ENCODE data around the gene DHRS2.

Gene DHRS2

GRCh38 chr14:23623962-23624361 lies 12.2 kb upstream of the DHRS2 start:
- Histone ChIP-seq H3K9me3 (ENCODE audit: control insufficient read depth, low read length) (peaks cover 29% of the 10 kb centered on the region), H3K36me3 (ENCODE audit: control insufficient read depth, insufficient read depth, low read length) (no peaks in the 10 kb centered on the region), H3K4me1 (ENCODE audit: control insufficient read depth, insufficient read depth, low read length, poor library complexity, severe bottlenecking) (no peaks in the 10 kb centered on the region), H3K27ac (ENCODE audit: low read depth, low read length, severe bottlenecking) (no peak overlapping the region), H3K4me3 (ENCODE audit: extremely low read depth, insufficient read depth, low read length, poor library complexity, severe bottlenecking) (no peak overlapping the region)

GRCh38 chr14:23624830-23625404 lies 11.2 kb upstream of the DHRS2 start:
- H3K4me1 ChIP-seq (ENCODE audit: control insufficient read depth, insufficient read depth, low read length, poor library complexity, severe bottlenecking), result no peaks in the 10 kb centered on the region
- no peak overlapping the region for H3K27ac ChIP-seq (ENCODE audit: low read depth, low read length, severe bottlenecking)
- H3K4me3 ChIP-seq (ENCODE audit: extremely low read depth, insufficient read depth, low read length, poor library complexity, severe bottlenecking), result no peak overlapping the region
- H3K9me3 ChIP-seq (ENCODE audit: control insufficient read depth, low read length), result peaks cover 29% of the 10 kb centered on the region
- no peaks in the 10 kb centered on the region for H3K36me3 ChIP-seq (ENCODE audit: control insufficient read depth, insufficient read depth, low read length)
- 85 to 92% methylated on average over 1 to 3 of the region's 3 CpGs for WGBS, 2 experiments (ENCODE audit: insufficient coverage in 2 of 2)

GRCh38 chr14:23626946-23627345 lies 9.2 kb upstream of the DHRS2 start:
- no peak overlapping the region for H3K27ac ChIP-seq (ENCODE audit: low read depth, low read length, severe bottlenecking)
- H3K9me3 ChIP-seq (ENCODE audit: control insufficient read depth, low read length), result peaks cover 29% of the 10 kb centered on the region
- H3K4me1 ChIP-seq (ENCODE audit: control insufficient read depth, insufficient read depth, low read length, poor library complexity, severe bottlenecking), result peaks cover 5% of the 10 kb centered on the region
- no peak overlapping the region for H3K4me3 ChIP-seq (ENCODE audit: extremely low read depth, insufficient read depth, low read length, poor library complexity, severe bottlenecking)
- no peaks in the 10 kb centered on the region for H3K36me3 ChIP-seq (ENCODE audit: control insufficient read depth, insufficient read depth, low read length)

GRCh38 chr14:23627961-23628360 lies 8.2 kb upstream of the DHRS2 start:
- no peak overlapping the region for H3K4me3 ChIP-seq (ENCODE audit: extremely low read depth, insufficient read depth, low read length, poor library complexity, severe bottlenecking)
- 83 to 90% methylated on average over 2 to 6 of the region's 6 CpGs for WGBS, 2 experiments (ENCODE audit: insufficient coverage in 2 of 2)
- H3K4me1 ChIP-seq (ENCODE audit: control insufficient read depth, insufficient read depth, low read length, poor library complexity, severe bottlenecking), result peaks cover 7% of the 10 kb centered on the region
- H3K9me3 ChIP-seq (ENCODE audit: control insufficient read depth, low read length), result peaks cover 23% of the 10 kb centered on the region
- H3K36me3 ChIP-seq (ENCODE audit: control insufficient read depth, insufficient read depth, low read length), result no peaks in the 10 kb centered on the region
- H3K27ac ChIP-seq (ENCODE audit: low read depth, low read length, severe bottlenecking), result no peak overlapping the region

GRCh38 chr14:23629204-23629603 lies 7.0 kb upstream of the DHRS2 start:
- Histone ChIP-seq H3K36me3 (ENCODE audit: control insufficient read depth, insufficient read depth, low read length) (no peaks in the 10 kb centered on the region), H3K9me3 (ENCODE audit: control insufficient read depth, low read length) (peaks cover 12% of the 10 kb centered on the region), H3K4me1 (ENCODE audit: control insufficient read depth, insufficient read depth, low read length, poor library complexity, severe bottlenecking) (peaks cover 7% of the 10 kb centered on the region), H3K4me3 (ENCODE audit: extremely low read depth, insufficient read depth, low read length, poor library complexity, severe bottlenecking) (no peak overlapping the region), H3K27ac (ENCODE audit: low read depth, low read length, severe bottlenecking) (no peak overlapping the region)
- 29 to 40% methylated on average over 2 of the region's 2 CpGs for WGBS, 2 experiments (ENCODE audit: insufficient coverage in 2 of 2)

GRCh38 chr14:23629832-23630396 lies 6.2 kb upstream of the DHRS2 start:
- Histone ChIP-seq H3K9me3 (ENCODE audit: control insufficient read depth, low read length) (peaks cover 5% of the 10 kb centered on the region), H3K4me3 (ENCODE audit: extremely low read depth, insufficient read depth, low read length, poor library complexity, severe bottlenecking) (no peak overlapping the region), H3K27ac (ENCODE audit: low read depth, low read length, severe bottlenecking) (no peak overlapping the region)

GRCh38 chr14:23630687-23631086 lies 5.5 kb upstream of the DHRS2 start:
- no CpG with 5 or more reads among the region's 1 CpG for WGBS, 2 experiments (ENCODE audit: insufficient coverage in 2 of 2)
- Histone ChIP-seq H3K4me3 (ENCODE audit: extremely low read depth, insufficient read depth, low read length, poor library complexity, severe bottlenecking) (no peak overlapping the region), H3K27ac (ENCODE audit: low read depth, low read length, severe bottlenecking) (no peak overlapping the region), H3K9me3 (ENCODE audit: control insufficient read depth, low read length) (no peaks in the 10 kb centered on the region), H3K4me1 (ENCODE audit: control insufficient read depth, insufficient read depth, low read length, poor library complexity, severe bottlenecking) (peaks cover 7% of the 10 kb centered on the region), H3K36me3 (ENCODE audit: control insufficient read depth, insufficient read depth, low read length) (no peaks in the 10 kb centered on the region)

More at GRCh38 chr14:23629832-23630396, 6.2 kb upstream of the DHRS2 start:
- no peaks in the 10 kb centered on the region for H3K36me3 ChIP-seq (ENCODE audit: control insufficient read depth, insufficient read depth, low read length)
- peaks cover 7% of the 10 kb centered on the region for H3K4me1 ChIP-seq (ENCODE audit: control insufficient read depth, insufficient read depth, low read length, poor library complexity, severe bottlenecking)

GRCh38 chr14:23631234-23631633 lies 4.9 kb upstream of the DHRS2 start:
- Histone ChIP-seq H3K9me3 (ENCODE audit: control insufficient read depth, low read length) (no peaks in the 10 kb centered on the region), H3K4me1 (ENCODE audit: control insufficient read depth, insufficient read depth, low read length, poor library complexity, severe bottlenecking) (peaks cover 7% of the 10 kb centered on the region), H3K4me3 (ENCODE audit: extremely low read depth, insufficient read depth, low read length, poor library complexity, severe bottlenecking) (no peak overlapping the region), H3K36me3 (ENCODE audit: control insufficient read depth, insufficient read depth, low read length) (no peaks in the 10 kb centered on the region), H3K27ac (ENCODE audit: low read depth, low read length, severe bottlenecking) (no peak overlapping the region)

- no peak overlapping the region for H3K4me3 ChIP-seq (ENCODE audit: extremely low read depth, insufficient read depth, low read length, poor library complexity, severe bottlenecking)
- no peak overlapping the region for H3K27ac ChIP-seq (ENCODE audit: low read depth, low read length, severe bottlenecking)
- H3K9me3 ChIP-seq (ENCODE audit: control insufficient read depth, low read length), result no peaks in the 10 kb centered on the region
These were observed 4.3 kb upstream of the DHRS2 start for GRCh38 chr14:23631702-23632460.

GRCh38 chr14:23632461-23633159 lies 3.6 kb upstream of the DHRS2 start:
- no peaks in the 10 kb centered on the region for H3K9me3 ChIP-seq (ENCODE audit: control insufficient read depth, low read length)
- peaks cover 7% of the 10 kb centered on the region for H3K4me1 ChIP-seq (ENCODE audit: control insufficient read depth, insufficient read depth, low read length, poor library complexity, severe bottlenecking)
- 64 to 84% methylated on average over 3 to 4 of the region's 4 CpGs for WGBS, 2 experiments (ENCODE audit: insufficient coverage in 2 of 2)
- H3K36me3 ChIP-seq (ENCODE audit: control insufficient read depth, insufficient read depth, low read length), result no peaks in the 10 kb centered on the region
- H3K27ac ChIP-seq (ENCODE audit: low read depth, low read length, severe bottlenecking), result no peak overlapping the region
- H3K4me3 ChIP-seq (ENCODE audit: extremely low read depth, insufficient read depth, low read length, poor library complexity, severe bottlenecking), result no peak overlapping the region

More at GRCh38 chr14:23631702-23632460, 4.3 kb upstream of the DHRS2 start:
- peaks cover 7% of the 10 kb centered on the region for H3K4me1 ChIP-seq (ENCODE audit: control insufficient read depth, insufficient read depth, low read length, poor library complexity, severe bottlenecking)
- H3K36me3 ChIP-seq (ENCODE audit: control insufficient read depth, insufficient read depth, low read length), result no peaks in the 10 kb centered on the region
- WGBS, 2 experiments (ENCODE audit: insufficient coverage in 2 of 2), result 46 to 51% methylated on average over 5 to 7 of the region's 8 CpGs

All from mesodermal cell (in vitro differentiated cells).